NB4 (cell line): ENCODE measurements around the gene SIGLEC9.

Experiments
- MYC ChIP-seq: IDR thresholded peaks from 2 replicates; pipeline ENCODE4 v1.6.1; 2011; ENCODE audit warnings: low read depth, low read length
- POLR2A ChIP-seq: IDR thresholded peaks from 2 replicates; pipeline ENCODE4 v1.6.1; 2011; ENCODE audit warnings: mild to moderate bottlenecking; ENCODE audit not compliant: insufficient read length; ENCODE audit errors: extremely low read depth
- TF ChIP-seq, protein P1 (sequence below): IDR thresholded peaks from one replicate; pipeline ENCODE4 v1.5.1; 2012; ENCODE audit warnings: low read depth, low read length

DNA sequence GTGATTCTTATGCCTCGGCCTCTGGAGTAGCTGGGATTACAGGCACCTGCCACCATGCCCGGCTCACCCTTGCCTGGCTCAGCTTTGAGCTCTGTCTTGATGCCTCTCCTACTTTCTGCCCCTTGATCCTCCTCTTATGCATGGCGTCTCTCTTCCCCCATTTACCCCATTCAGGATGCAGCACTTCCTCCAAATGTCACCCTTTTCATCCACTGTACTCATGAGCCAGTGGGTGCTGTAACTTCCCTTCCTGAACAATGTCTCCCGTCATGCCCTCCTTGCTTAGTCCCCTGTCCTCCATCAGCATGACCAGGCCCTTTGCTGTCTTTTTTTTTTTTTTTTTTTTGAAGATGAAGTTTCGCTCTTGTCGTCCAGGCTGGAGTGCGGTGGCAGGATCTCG is 3.4 kb upstream of the SIGLEC9 start:
- TF ChIP-seq, protein P1, sequence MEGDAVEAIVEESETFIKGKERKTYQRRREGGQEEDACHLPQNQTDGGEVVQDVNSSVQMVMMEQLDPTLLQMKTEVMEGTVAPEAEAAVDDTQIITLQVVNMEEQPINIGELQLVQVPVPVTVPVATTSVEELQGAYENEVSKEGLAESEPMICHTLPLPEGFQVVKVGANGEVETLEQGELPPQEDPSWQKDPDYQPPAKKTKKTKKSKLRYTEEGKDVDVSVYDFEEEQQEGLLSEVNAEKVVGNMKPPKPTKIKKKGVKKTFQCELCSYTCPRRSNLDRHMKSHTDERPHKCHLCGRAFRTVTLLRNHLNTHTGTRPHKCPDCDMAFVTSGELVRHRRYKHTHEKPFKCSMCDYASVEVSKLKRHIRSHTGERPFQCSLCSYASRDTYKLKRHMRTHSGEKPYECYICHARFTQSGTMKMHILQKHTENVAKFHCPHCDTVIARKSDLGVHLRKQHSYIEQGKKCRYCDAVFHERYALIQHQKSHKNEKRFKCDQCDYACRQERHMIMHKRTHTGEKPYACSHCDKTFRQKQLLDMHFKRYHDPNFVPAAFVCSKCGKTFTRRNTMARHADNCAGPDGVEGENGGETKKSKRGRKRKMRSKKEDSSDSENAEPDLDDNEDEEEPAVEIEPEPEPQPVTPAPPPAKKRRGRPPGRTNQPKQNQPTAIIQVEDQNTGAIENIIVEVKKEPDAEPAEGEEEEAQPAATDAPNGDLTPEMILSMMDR, result no peak
- no peak for TF ChIP-seq MYC
- TF ChIP-seq POLR2A, result no peak
